ENCODE measurements around the gene GATB. TPM values are rescaled to one million over a fixed set of nuclear protein-coding genes. Genes with fewer than 3 reads are reported as not detected.

GATB gene
- total and polyA plus RNA-seq, 10 of the 15 experiments (the other 5 are each of a cell fraction or from before 2014, with no cell fraction given), result 20.5 to 37.3 (median 30.5) TPM

- Histone ChIP-seq H3K4me2 (ENCODE audit: control insufficient read depth, insufficient read depth) (peak overlapping the region; percentile 17; the same call in 1 of the 2 replicates), H3K9me3 (replicated peaks; ENCODE audit: control insufficient read depth, insufficient read depth, low read length) (no peaks in the 10 kb centered on the region; the same call in 2 of the 3 replicates), H3K4me1 (ENCODE audit: control insufficient read depth, insufficient read depth, low read length) (peaks cover 23% of the 10 kb centered on the region), H3K27ac (ENCODE audit: control insufficient read depth, insufficient read depth) (peak overlapping the region; percentile 73), H4K20me1 (ENCODE audit: control insufficient read depth, insufficient read depth) (no peaks in the 10 kb centered on the region), H2AFZ (ENCODE audit: control insufficient read depth, low read depth, low read length) (peak overlapping the region; percentile 7; the same call in 1 of the 2 replicates), H3K9ac (ENCODE audit: control insufficient read depth, insufficient read depth, low read length) (no peak overlapping the region), H3K27me3 (replicated peaks in 1 of 2; ENCODE audit: control insufficient read depth in 2 of 2, insufficient read depth in 2 of 2, low read length in 1 of 2) (no peaks in the 10 kb centered on the region), H3K36me3 (ENCODE audit: control insufficient read depth in 2 of 2, insufficient read depth in 2 of 2, low read length in 1 of 2) (no peaks in the 10 kb centered on the region; a peak in 1 of 4 replicates), H3K4me3 (no peak overlapping the region), H3K79me2 (ENCODE audit: control insufficient read depth, insufficient read depth, low read length) (no peaks in the 10 kb centered on the region)
- no TSS peak for BruUV-seq (replicated peaks)
- POLR2A ChIA-PET, result interaction anchor here (1.5 kb wide), 1 partner anchor 18 kb away, joined by 3 read pairs; the partner anchor contains the start of gene GATB
- in situ Hi-C loops (cut with MboI), result no loop called here
- FAIRE-seq (no peak), ATAC-seq (peak; percentile 86), DNase-seq (ENCODE audit: low read depth, low spot score) (peak; percentile 66)
- intact Hi-C loops (cut with micrococcal nuclease; ENCODE audit: unreplicated experiment), result loop anchor here (1.0 to 2.0 kb wide), 2 partner anchors 56 to 144 kb away; no protein-coding TSS in a partner anchor
- CTCF ChIA-PET, result interaction anchor here (0.9 to 1.9 kb wide), 6 partner anchors 17 to 605 kb away, joined by 3 to 7 read pairs (median 4); partner anchors contain the start of gene GATB
- 85% methylated on average over 3 of the region's 3 CpGs for WGBS (ENCODE audit: insufficient coverage, insufficient replicate concordance, low lambda C conversion rate, missing lambda C conversion rate)
- RAD21 ChIA-PET (ENCODE audit: unreplicated experiment), result interaction anchor here (0.6 to 2.7 kb wide), 4 partner anchors 9 to 561 kb away, joined by 3 to 11 read pairs (median 4); no protein-coding TSS in a partner anchor
- SMC1A ChIA-PET (ENCODE audit: uncharacterized antibody, unreplicated experiment), result interaction anchor here (0.6 to 1.9 kb wide), 16 partner anchors 9 to 711 kb away, joined by 3 to 9 read pairs (median 3); no protein-coding TSS in a partner anchor
- TF ChIP-seq ESRRA (IDR thresholded peaks at IDR 0.05; ENCODE audit: low read length) (no peak), RCOR1 (conservative IDR thresholded peaks at IDR 0.05; ENCODE audit: low read depth, low read length) (no peak), DPF2 (IDR thresholded peaks at IDR 0.05) (peak; percentile 41; the same call in 1 of the 2 replicates), MYC (IDR thresholded peaks at IDR 0.05; ENCODE audit: insufficient read depth, insufficient read length, insufficient replicate concordance, low read length, severe bottlenecking) (no peak), IKZF2 (IDR thresholded peaks at IDR 0.05) (peak; percentile 71 to 77; a peak in 3 of 4 replicates), MLLT1 (IDR thresholded peaks at IDR 0.05) (no peak; the same call in 1 of the 2 replicates), PKNOX1 (IDR thresholded peaks at IDR 0.05) (no peak), IKZF1 (conservative IDR thresholded peaks at IDR 0.05) (peak; percentile 75), SKIL (IDR thresholded peaks at IDR 0.05; ENCODE audit: low read depth, poor library complexity, severe bottlenecking) (no peak), STAT3 (IDR thresholded peaks at IDR 0.05; ENCODE audit: low read depth, low read length) (no peak), ZNF274 (IDR thresholded peaks at IDR 0.05; ENCODE audit: insufficient read depth, insufficient read length) (no peak), MYB (IDR thresholded peaks at IDR 0.05; ENCODE audit: borderline replicate concordance, low read depth, low read length) (no peak), PML (IDR thresholded peaks at IDR 0.05; ENCODE audit: low read length) (no peak), HSF1 (IDR thresholded peaks at IDR 0.05; ENCODE audit: low read depth, low read length) (no peak), SMC3 (IDR thresholded peaks at IDR 0.05; ENCODE audit: borderline replicate concordance, low read length) (peak; percentile 17; the same call in 1 of the 2 replicates)
Measured at GRCh38 chr4:151743128-151743854, 17.5 kb downstream of the GATB start.

All from GM12878 (cell line).